Measurements from ENCODE around the gene DYNLL2.
"Not testable (repeated sequence)": the region's sequence is repeated elsewhere in the genome, so short reads cannot be mapped to it uniquely, and the experiment has no call there.

DYNLL2 gene

DNA sequence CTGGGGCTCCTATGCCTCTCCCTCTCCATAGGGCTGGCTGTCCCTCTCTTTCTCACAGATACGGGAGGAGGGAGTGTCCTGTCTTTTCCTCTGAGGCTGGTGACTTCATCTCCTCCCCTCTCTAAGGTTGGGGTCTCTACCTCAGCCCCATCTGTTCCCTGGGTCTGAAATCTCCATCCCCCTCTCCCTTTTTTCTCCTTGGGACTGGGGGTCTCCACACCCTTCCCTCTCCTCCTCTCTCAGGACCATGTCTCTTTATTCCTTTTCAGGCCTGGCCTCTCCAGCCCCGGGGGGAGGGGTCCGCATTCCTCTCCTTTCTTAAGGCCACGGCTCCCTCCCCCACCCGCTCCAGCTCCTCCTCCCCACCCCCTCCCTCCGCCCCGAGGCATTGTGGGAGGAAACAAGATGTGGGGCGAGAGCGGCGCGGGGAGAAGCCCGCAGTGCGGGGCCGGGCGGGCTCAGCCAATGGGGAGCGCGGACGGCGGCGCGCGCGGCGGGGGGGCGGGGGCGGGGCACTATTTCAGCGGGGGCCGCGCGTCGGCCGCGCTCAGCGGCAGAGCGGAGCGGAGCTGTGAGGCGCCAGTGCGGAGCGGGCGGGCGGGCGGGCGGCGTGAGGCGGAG is at the start of gene DYNLL2:
DYNLL2 (plus strand) TSS at position 550 of the 621 bp plus-strand sequence. CDS start 3,672 bp downstream, outside the sequence.
- peak; percentile 62 for DNase-seq

DNA sequence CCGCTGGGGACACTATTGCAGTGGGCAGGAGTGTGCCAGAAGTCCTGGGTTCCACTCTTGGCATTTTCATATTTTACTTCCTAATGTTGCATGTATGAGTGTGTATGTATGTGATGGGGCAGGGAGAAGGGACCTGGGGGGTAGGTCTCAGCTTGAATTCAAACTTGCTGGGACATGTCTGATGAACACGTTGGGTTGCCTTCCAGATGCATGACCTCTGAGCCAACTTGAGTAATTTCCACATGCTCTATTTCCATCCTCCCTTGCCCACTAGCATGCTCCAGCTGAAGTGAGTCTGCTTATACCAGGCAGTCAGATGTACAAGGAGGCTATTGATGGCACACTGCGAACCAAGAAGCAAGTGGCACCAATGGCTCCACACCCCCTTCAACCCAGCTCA is 43.2 kb upstream of the DYNLL2 start:
- DNase-seq = no peak

DNA sequence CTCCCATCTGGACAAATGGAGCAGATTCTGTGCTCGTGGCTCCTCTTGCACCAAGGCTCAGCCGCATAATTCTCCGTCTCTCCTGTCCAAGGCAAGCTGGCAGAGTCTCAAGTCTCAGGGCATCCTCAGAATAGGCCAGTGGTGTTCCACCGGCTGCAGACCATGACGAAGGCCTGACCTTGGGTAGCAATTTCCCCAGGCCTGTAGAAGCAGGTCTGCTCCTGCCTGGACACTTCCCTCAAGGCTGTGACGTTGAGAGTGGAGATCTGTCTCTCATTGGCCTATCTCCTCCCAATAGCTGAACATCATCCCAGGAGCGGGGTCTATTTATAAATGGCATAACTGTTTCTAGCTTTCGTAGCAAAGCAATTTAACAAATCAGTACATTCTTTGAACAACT is 42.8 kb upstream of the DYNLL2 start:
- no peak for DNase-seq

DNA sequence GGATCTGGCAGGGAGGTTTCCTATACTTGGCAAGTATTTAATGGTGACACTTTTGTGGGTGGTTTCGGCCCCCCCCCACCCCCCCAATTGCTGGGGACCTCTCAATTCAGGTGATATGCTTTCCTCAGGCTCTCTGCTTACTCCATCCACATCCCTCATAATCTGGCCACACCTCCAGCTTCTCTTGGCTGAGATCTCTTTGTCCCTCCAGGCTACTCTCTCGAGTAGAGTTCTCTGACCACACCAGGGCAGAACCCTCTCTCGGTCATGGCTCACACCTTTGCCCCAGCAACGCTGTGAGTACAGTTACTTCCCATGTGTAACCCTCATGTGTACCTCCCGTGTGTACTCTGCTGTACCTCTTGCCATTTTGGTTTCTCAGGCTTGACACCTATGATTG is 42.1 kb upstream of the DYNLL2 start:
- no peak for DNase-seq

DNA sequence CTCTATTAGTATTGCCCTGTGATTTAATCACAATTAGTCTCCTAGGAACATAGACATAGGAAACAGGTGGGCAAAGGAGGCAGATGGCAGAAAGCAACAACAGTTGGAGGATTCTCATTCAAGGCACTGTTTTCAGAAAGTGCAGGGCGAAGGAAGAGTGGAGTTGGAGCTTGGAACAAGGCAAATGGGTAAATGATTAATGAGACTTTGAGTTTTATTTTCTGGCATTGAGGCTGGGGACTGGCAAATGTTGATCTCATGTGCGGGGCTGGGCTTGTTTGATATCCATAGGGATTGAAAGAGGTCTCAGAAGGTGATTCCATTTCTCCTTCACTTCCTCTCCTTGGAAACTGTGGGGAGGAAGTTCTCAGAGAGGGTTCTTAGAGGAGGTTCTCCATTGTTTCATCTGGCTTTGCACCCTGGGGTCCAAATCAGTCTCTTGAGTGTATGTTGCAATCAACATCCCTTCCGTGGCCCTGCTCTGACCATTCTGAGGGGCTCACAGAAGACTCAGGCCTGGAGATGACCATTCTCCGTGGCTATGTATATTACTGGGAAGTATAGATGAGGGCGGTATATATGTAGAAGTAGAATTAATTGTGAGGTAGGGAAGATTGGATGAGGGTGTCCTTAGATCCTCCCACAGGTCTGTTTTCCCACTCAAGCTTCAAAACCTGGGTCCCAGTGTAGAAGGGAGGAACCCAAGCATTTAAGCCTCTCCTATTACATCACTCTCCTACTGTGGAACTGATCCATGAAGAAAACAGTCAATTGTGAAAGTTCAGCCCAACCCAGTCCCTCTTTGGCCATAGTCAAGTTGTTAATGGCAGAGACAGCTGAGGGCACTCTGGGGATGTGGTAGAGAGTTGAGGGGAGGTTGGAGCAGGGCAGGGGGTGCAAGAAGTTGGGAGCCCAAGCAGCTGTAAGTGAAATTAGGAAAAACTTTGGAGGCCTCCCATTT is 39.7 kb upstream of the DYNLL2 start:
- DNase-seq = no peak

DNA sequence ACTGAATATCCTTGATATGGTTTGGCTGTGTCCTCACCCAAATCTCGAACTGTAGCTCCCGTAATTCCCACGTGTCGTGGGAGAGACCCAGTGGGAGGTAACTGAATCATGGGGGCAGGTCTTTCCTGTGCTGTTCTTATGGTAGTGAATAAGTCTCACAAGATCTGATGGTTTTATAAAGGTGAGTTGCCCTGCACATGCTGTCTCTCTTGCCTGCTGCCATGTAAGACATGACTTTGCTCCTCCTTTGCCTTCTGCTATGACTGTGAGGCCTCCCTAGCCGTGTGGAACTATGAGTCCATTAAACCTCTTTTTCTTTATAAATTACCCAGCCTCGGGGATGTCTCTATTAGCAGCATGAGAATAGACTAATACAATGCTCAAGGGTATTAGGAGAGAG is 39.0 kb upstream of the DYNLL2 start:
- DNase-seq = not testable (repeated sequence)

DNA sequence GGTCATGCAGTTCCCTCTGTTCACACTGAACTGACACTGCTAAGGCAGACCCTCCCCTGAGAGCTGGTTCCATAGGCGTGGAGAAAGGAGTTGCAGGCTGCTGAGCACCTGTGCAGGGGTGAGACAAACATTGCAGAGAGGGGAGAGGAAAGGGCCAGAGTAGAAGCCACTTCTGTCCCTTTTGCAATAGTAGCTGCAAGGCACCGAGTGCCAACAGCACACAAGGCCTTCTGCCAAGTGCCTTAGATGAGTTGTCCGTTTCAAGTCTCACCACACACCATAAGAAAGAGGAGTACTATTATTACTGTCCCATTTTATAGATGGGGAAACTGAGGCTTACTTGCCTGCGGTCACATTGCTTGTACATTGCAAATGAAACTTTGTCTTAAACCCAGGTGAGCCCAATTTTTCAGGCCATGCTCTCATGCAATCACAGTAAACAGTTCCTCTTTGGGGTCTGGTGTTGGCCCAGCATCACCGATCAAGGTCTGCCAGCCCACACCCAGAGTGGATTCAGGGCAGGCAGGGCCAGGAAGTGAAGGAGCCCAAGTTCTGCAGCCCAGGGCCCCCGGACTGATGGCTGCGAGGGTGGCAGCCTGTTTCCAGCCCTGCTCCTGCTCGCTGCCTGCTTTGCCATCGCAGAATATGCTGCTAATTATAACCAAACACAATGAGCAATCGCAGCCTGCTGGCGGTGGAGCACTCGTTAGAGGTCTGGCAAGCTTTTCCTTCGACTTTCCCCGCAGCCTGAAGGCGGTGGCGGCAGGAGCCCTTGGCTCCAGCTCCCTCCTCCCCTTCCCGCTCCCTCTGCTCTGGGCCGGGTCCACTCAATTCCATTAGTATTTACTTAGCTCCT is 36.8 kb upstream of the DYNLL2 start:
- DNase-seq = no peak

DNA sequence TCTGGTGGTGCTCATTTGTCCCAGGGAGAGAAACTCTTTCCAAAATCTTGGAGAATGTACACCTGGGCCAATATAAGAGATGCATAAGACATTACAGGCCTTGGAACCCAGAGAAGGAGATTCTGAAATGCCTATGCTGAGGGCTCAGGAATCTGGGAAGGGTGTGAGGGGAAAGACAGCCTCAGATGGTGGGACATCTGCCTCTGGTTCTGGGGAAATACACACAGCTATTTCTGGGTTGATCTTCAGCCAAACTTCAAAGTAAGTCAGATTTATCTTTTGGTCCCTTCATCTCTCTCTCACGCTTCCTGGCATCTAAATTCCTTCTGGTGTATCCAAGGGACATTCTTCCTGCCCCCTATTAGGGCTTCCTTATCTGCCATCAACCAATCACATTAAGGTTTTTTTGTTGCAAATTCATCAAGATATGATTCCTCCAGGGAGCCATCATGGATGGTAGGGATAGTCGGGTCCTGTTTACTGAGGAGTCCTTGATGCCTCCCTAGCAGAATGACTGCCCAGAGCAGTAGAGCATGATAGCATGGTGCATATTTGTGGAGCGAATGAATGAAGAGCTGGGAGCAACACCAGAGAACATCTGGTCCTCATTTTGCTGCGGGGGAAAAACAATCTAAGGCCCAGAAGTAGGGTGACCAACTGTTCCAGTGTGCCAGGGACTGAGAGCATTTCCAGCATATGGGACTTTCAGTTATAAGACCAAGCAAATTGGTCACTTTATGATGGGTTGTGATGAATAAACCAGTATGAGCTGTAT is 35.7 kb upstream of the DYNLL2 start:
- no peak for DNase-seq

DNA sequence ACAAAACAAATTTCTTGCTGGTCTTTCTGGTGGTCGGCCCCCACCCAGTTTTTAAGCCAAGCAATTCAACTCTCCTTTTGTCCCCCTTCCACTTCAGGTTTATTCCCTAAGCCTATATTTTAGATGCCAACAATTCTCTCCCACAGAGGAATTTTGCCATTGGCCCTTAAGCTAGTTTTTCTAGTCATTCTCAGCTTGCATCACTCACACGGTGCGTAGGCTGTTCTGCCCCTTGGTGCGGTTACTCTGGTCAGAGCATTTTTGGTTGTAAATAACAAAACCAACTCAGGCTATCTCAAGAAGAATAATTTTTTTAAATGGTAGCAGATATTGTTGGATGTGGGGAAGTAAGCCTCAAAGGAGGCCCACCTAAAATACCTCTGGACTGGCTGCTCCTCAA is 33.7 kb upstream of the DYNLL2 start:
- no peak for DNase-seq

DNA sequence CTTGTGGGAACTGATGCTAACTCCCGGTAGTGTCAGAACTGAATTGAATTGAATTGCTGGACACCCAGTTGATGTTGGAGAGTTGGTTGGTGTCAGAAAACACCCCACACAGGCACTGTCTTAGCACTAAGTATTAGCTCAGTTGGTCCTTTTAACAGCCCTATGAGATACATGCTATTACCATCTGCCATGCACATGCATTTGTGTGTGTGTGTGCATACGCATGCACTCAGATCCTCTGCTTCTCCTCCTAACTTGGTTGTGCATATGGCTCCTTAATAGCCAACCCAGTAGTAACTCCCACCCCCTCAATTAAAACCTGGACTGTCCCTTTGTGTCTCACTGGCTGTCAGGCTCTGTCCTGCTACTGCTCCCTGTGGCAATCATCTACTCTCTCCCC is 32.3 kb upstream of the DYNLL2 start:
- DNase-seq = no peak

DNA sequence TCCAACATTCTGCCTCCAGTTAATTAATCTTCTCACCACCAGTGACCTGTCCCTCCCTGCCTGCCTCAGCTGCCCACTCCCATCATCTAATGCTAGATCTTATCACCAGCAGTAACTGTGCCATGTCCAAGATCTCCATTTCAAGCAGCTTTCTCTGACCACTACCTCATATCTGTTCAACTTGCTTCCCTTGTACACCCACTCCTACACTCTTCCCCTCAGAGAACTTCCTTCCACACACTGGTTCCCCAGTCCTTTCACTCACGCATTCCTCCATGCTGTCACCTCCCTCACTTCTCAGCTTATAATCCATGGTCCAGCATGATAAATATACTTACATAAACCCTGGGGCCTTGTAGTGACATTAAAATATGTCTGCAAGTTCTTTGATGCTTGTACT is 31.8 kb upstream of the DYNLL2 start:
- DNase-seq = no peak

DNA sequence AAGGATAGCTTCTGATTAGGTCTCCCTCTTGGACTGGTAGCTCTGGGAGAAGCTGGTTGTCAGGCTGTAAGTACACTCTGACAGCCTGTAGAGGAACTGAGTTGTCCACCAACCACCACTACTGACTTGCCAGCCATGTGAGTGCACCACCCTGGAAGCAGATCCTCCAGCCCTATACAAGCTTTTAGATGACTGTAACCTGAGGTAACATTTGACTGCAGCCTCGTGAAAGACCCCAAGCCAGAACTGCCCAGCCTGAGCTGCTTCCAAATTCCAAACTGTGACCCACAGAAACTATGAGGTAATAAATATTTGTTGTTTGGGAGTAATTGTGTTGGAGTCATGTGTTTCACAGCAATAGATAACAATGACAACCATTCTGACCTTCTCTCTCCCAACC is 30.8 kb upstream of the DYNLL2 start:
- no peak for DNase-seq

DNA sequence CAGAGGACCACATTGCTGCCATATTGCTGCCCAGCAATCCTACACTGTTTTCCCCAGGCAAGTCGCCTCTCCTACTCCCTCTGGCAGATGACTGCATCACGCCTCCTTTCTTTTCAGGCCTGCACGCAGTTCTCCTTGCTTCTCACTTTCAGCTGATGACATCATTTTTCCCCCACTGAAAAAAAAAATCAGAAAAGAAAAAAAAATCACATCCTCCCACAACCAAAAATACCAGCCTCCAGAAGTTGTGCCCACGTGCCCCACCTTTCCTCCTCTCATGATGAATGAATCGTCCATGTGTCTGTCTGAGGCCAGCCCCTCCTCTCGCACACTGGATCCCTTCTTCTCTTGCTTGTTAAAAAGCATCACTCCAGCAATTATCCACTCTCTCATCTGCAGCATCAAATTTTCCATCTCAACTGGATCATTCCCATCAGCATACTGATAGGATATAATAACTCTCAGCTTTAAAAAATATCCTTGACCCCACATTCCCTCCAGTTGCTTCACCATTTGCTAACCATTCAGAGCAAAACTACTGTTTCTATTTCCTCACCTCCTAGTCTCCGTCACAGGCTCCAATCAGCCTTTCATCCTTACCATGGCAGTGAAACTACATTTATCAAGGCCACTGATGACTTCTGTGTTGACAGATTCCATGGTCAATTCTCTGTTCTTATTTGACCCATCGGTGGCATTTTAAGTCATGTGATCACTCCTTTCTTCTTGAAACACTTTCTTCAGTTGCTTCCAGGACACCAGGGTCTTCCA is 30.1 kb upstream of the DYNLL2 start:
- no peak for DNase-seq

DNA sequence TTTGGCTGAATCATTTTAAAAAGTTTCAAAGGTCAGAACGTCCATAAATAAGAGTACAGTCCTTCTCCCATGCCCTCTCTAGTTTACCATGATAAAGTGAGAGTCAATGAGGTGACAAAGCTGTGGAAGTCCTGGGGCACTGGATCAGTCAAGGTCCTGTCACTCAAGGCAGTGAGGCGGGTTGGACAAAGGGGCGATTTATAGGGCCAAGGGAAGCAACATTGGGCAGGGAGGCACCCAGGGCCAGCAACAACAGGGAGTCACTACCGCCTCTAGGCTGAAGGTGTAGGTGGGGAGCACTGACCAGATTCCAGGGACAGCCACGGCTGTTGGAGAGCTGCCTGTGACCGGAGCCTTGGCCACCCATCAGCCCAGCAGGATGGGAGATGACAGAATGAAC is 28.6 kb upstream of the DYNLL2 start:
- no peak for DNase-seq

DNA sequence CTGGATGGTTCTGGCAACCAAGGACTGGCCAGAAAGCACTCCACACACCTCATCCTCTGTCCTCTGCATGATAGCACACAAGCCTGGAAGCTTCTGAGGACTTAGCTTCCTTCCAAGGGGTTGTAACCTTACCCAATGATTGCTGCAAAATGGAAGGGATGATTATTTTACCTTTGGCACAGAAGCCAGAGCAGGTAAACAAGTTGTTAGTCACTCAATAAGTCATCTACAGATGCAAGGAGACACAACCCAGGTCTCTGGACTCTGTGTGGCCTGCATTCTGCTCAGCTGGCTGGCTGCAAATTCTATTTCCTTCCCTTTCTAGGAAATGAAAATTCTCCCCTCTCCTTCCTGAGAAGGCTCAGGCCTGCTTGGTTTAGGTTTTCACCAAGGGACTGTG is 26.7 kb upstream of the DYNLL2 start:
- no peak for DNase-seq

DNA sequence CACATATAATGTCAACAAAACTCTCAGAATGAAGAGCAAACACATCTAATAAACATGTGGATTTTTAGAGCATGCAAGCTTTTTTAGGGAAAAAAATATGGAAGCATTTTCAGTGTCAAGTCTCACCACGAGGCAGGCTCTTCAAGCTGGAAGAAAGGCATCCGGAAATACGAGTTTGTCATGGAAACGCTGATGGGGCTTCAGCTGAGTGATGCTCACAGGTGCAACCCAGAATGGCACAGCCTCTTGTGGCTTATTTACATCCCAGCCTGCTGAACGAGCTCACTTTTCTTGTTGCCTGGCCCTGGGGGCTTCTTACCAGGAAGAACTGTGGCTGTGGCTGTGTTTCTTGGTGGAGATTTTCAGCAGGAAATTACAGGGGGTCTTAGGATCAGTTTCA is 24.1 kb upstream of the DYNLL2 start:
- peak; percentile 67 for DNase-seq

DNA sequence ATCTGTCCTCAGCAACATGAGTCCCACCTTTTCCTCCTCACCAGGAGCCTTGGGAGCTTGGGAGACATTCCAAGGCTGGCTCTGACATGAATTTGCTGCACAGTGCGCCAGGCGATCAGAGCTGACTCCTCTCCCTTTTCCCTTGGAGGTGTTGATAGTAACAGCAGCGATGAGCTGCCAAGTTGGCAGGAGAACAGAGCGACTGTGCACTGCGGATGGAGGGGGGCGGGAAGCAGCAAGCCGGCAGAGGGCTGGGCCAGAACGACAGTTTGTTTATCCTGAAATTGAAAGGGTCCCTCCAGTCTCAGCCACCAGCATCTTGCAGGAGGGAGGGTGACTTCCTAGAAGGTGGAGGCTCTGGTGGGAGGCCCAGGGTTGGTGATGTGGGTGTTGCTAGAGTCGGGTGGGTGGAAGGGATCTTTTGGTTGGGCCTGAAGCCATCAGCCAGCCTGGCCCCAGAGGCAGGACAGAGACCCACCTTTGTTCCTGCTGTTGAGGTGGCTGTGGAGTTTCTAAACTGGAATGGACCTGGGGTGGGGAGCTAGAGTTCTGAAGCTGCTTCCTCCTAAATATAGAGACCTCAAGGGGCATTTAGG is 22.5 kb upstream of the DYNLL2 start:
- no peak for DNase-seq

DNA sequence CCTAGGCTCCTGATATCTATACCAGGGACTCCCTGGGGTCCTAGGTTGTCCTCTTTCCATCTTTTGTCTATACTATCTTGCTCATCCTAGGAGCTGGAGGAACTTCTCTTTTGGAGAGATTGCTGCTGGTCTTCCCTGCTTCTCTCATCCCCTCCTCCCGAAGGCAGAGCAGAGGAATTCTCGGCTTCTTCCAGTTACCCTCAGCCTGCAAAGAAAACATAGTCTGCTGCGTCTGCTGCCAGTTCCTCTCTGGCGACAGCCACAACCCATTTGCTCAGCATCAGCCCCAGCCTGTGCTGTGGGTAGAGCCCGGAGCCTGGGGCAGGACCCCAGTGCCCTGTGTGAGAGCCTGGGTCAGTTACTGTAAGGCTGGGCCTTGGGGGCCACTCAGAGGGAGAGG is 21.5 kb upstream of the DYNLL2 start:
- DNase-seq = no peak

DNA sequence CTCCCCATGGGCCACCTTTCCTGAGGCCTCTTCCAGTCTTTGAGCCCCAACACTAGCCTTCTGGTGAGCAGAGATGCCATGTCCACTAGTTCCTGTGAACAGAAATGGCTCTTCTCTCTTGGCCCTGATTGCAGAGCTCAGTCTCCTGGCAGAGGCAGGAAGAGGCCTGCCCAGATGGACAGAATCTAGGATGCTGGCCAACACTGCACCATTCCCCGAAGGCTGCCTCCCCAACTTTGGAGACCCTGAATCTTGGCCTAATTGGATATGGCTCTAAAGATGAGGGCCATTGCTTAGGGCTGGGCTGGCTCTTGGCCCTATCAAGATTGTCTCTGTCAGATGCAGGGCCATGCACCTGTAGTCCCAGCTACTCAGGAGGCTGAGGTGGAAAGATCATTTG is 18.0 kb upstream of the DYNLL2 start:
- DNase-seq = no peak

DNA sequence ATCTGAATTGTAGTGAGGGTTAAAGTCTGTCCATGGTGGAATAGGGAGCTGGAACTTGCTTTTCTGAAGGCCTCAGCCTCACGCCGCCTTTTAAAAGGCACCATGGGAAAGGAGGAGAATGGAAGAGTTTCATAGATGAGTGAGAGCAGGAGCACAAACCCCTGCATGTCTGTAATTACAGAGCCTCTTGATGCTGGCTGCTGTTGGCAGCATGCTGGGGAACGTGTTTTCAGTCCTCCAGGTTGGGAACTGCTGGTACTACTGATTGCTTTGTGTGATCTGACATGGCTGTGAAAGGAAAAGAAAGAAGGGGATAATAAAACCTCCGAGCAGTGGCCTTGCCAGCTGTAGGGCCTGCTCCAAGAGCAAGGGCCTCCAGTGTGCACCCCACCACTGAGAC is 16.8 kb upstream of the DYNLL2 start:
- no peak for DNase-seq

DNA sequence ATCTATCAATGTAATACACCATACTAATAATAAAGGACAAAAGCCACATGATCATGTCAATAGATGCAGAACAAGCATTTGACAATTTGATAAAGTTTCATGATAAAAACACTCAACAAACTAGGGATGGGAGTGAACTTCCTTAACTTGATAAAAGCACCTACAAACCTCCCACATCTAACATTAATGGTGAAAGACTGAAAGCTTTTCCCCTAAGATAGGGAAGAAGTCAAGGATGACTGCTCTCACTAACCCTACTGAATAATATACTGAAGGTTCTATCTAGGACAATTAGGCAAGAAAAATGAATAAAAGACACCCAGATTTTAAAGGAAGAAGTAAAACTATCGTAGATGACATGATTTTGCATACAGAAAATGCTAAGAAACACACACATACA is 10.4 kb upstream of the DYNLL2 start:
- DNase-seq = no peak
